Subcutaneous abdominal adipose tissue (tissue), 5 donors: Measurements from ENCODE around the gene EVA1C.

Source experiments
- H3K27ac ChIP-seq: one replicate; pipeline ENCODE4 v1.7.0; 2013; ENCODE audit warnings: low read depth, mild to moderate bottlenecking, inconsistent platforms, low read length, moderate library complexity
- H3K27me3 ChIP-seq, 5 donors: one replicate each; pipeline ENCODE4 v1.7.0; 2013; ENCODE audit warnings: low read length in 5 of 5, inconsistent platforms in 1 of 5; ENCODE audit not compliant: control insufficient read depth in 5 of 5, insufficient read depth in 4 of 5
- H3K36me3 ChIP-seq, 5 donors: one replicate each; pipeline ENCODE4 v1.7.0; 2013; ENCODE audit warnings: low read length in 5 of 5; ENCODE audit not compliant: control insufficient read depth in 5 of 5, insufficient read depth in 5 of 5
- H3K4me1 ChIP-seq, 5 donors: one replicate each; pipeline ENCODE4 v1.7.0; 2013; ENCODE audit warnings: low read length in 5 of 5, mild to moderate bottlenecking in 3 of 5, moderate library complexity in 1 of 5; ENCODE audit not compliant: control insufficient read depth in 5 of 5, insufficient read depth in 5 of 5
- H3K4me3 ChIP-seq, 5 donors: one replicate each; pipeline ENCODE4 v1.7.0; 2013; ENCODE audit warnings: low read length in 5 of 5, low read depth in 1 of 5
- H3K9ac ChIP-seq, 5 donors: one replicate each; pipeline ENCODE4 v1.7.0; 2013; ENCODE audit warnings: low read length in 5 of 5, mild to moderate bottlenecking in 4 of 5, moderate library complexity in 3 of 5
- H3K9me3 ChIP-seq, 5 donors: one replicate each; pipeline ENCODE4 v1.7.0; 2013; ENCODE audit warnings: low read length in 5 of 5; ENCODE audit not compliant: control insufficient read depth in 5 of 5
- donor health status: healthy.
- donor health status: healthy.
- donor health status: healthy.
- donor health status: healthy.
- donor health status: healthy.

EVA1C gene

DNA sequence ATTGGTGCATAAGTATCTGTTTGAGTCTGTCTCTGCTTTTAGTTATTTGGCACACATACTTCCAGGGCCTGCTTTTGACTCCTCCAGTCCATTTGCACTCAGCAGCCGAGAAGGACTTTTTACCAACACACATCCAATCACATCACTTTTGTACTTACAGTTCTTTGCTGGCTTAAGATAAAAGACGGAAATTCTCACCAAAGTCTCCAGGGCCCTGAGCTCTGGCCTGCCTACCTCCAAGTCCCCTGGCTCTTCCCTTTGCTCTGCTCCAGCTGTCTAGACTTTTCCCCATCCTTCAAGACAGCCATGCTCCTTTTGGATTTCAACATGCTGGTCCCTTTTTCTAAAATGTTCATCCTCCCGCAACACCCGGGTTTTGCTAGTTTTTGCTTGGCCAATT lies 2.2 kb upstream of the EVA1C start:
- peak overlapping the region; percentile 87 for H3K27ac ChIP-seq
- H3K4me3 ChIP-seq = no peak overlapping the region
- H3K9me3 ChIP-seq = no peaks in the 10 kb centered on the region
- no peaks in the 10 kb centered on the region for H3K27me3 ChIP-seq
- no peaks in the 10 kb centered on the region for H3K36me3 ChIP-seq
- peaks cover 2 to 49% (median 30%) of the 10 kb centered on the region in 5 donors for H3K4me1 ChIP-seq
- no peak overlapping the region for H3K9ac ChIP-seq

- Histone ChIP-seq H3K4me3 (peak overlapping the region; percentile 57 to 86 (median 79)), H3K9ac (peak overlapping the region in 2 of 5 donors; percentile 46 to 79), H3K36me3 (no peaks in the 10 kb centered on the region), H3K27me3 (no peaks in the 10 kb centered on the region), H3K4me1 (peaks cover 2 to 54% (median 30%) of the 10 kb centered on the region in 5 donors), H3K9me3 (no peaks in the 10 kb centered on the region), H3K27ac (peak overlapping the region; percentile 87)
Observed at GRCh38 chr21:32410916-32411315, 1.6 kb upstream of the EVA1C start.

GRCh38 chr21:32411350-32412161 lies 950 bp upstream of the EVA1C start:
- Histone ChIP-seq H3K4me1 (peaks cover 2 to 49% (median 30%) of the 10 kb centered on the region in 5 donors), H3K36me3 (no peaks in the 10 kb centered on the region), H3K9me3 (no peaks in the 10 kb centered on the region), H3K9ac (peak overlapping the region in 4 of 5 donors; percentile 72 to 95 (median 84)), H3K27ac (peak overlapping the region; percentile 87), H3K4me3 (peak overlapping the region; percentile 57 to 86 (median 79)), H3K27me3 (no peaks in the 10 kb centered on the region)

- Histone ChIP-seq H3K9ac (peak overlapping the region in 4 of 5 donors; percentile 72 to 79 (median 76)), H3K4me3 (peak overlapping the region; percentile 69 to 86 (median 79)), H3K4me1 (peaks cover 2 to 54% (median 30%) of the 10 kb centered on the region in 5 donors)
Observed at GRCh38 chr21:32413015-32413504, 554 bp downstream of the EVA1C start.

GRCh38 chr21:32413697-32414578 lies 1.4 kb downstream of the EVA1C start:
- Histone ChIP-seq H3K27me3 (no peaks in the 10 kb centered on the region), H3K36me3 (peaks cover 0 to 3% (median 0%) of the 10 kb centered on the region in 5 donors), H3K27ac (peak overlapping the region; percentile 87), H3K4me3 (peak overlapping the region in 4 of 5 donors; percentile 69 to 81 (median 78)), H3K9ac (peak overlapping the region in 3 of 5 donors; percentile 72 to 76 (median 75)), H3K9me3 (no peaks in the 10 kb centered on the region), H3K4me1 (peaks cover 2 to 54% (median 30%) of the 10 kb centered on the region in 5 donors)

More at GRCh38 chr21:32413015-32413504, 554 bp downstream of the EVA1C start:
- Histone ChIP-seq H3K36me3 (peaks cover 0 to 3% (median 0%) of the 10 kb centered on the region in 5 donors), H3K27me3 (no peaks in the 10 kb centered on the region), H3K27ac (peak overlapping the region; percentile 87), H3K9me3 (no peaks in the 10 kb centered on the region)

DNA sequence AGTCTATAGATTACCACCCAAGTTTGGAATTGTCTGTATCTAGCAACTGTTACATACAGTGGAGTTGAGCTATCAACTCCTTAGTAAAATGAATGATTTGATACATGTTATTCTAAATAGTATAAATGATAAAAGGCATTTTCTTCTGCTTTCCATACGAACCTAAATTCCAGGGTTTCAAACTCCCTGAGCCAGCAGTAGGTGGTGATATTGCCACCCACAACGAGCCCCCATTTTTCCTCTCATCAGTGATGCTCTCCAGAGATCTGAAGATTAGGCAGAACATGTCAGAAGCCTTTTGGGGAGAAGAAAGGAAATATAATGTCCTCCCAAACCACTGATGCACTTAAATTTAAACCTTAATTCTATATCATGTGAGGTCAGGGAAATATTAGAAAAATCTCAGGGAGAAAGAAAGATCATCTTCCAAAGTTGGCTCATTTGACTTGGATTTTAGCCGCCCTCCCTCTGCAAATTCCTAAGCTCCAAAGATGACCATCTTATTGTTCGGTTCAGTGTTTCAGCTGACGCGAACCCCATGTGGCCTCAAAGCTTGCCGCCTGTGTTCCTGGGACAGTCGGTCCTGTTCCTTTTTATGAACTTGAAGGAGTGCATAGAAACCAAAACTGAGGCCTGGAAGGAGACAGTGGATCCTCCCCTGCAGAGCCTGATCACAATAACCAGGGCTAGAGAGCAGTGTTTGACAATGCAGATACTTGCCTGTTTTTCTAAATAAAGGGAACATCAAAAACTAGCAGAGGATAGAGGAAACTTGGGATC lies 2.3 kb downstream of the EVA1C start:
- Histone ChIP-seq H3K9ac (peak overlapping the region in 1 of 5 donors; percentile 30), H3K4me1 (peaks cover 2 to 54% (median 30%) of the 10 kb centered on the region in 5 donors), H3K9me3 (no peaks in the 10 kb centered on the region), H3K4me3 (peak overlapping the region in 2 of 5 donors; percentile 78 to 81), H3K27ac (peak overlapping the region; percentile 87), H3K27me3 (no peaks in the 10 kb centered on the region), H3K36me3 (peaks cover 0 to 3% (median 0%) of the 10 kb centered on the region in 5 donors)

DNA sequence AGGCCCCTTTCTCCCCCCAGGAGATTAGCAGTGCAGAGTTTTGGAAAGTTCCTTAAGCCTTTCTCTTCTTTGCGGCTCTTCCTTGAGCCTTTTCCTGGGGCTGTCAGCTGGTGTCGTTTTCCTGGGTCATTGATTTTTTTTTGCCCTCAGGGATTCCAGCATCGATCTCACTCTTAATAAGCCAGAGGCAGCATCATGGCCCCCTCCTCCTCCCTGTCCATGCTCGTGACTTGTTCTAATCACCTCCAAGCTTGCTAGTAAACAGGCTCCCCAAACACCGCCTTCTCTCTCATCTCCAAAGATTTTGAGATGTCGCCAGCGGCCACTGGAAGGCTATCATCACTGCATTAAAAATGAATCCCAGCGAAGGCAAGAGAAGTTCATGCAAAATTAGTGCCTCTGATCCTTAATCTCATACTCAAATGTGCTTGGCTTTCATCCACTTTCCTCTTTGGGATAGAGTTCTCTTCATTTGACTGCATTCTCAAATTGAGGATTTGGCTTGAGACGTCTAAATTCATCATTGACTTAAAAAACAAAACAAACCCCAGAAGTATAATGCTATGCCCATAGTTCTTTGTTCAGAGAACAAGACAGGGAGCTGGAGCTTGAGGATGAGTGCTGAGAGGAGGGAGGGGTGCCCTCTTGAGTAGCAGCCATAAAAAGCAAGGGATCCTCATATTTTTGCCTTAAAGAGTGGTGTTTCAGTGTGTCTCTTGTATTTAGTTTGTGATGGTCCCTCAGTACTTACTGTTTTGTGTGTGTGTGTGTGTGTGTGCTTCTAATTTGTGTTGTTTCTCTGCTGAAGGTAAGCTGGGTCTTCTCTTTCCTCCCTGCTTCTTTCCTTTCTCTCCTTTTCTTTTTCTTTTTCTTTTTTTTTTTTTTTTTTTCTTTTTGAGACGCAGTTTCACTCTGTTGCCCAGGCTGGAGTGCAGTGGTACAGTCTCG lies 3.2 kb downstream of the EVA1C start:
- Histone ChIP-seq H3K4me1 (peaks cover 2 to 46% (median 29%) of the 10 kb centered on the region in 5 donors), H3K9me3 (no peaks in the 10 kb centered on the region), H3K9ac (peak overlapping the region in 1 of 5 donors; percentile 30), H3K36me3 (peaks cover 0 to 3% (median 0%) of the 10 kb centered on the region in 5 donors), H3K4me3 (peak overlapping the region in 1 of 5 donors; percentile 81), H3K27me3 (no peaks in the 10 kb centered on the region), H3K27ac (no peak overlapping the region)

- Histone ChIP-seq H3K4me3 (no peak overlapping the region), H3K36me3 (peaks cover 0 to 3% (median 0%) of the 10 kb centered on the region in 5 donors), H3K27ac (no peak overlapping the region), H3K27me3 (no peaks in the 10 kb centered on the region), H3K9ac (no peak overlapping the region), H3K9me3 (no peaks in the 10 kb centered on the region), H3K4me1 (peaks cover 2 to 34% (median 8%) of the 10 kb centered on the region in 5 donors)
Observed at GRCh38 chr21:32418146-32418545, 5.6 kb downstream of the EVA1C start.
